ENCODE measurements around the gene EREG. TPM values are rescaled to one million over a fixed set of nuclear protein-coding genes. Genes with fewer than 3 reads are reported as not detected.

The EREG gene
- total RNA-seq, 4 donors from 2014 or later = 0.07 TPM; not detected in 3

GRCh38 chr4:74362347-74362746 lies 2.6 kb upstream of the EREG start:
- intact Hi-C loops (cut with DNase I; ENCODE audit: low total_unique reads) = no loop called here
- TF ChIP-seq POLR2A (IDR thresholded peaks at IDR 0.05) = no peak
- TF ChIP-seq CTCF (IDR thresholded peaks at IDR 0.05) = no peak
- H3K4me3 ChIP-seq = no peak overlapping the region
- H3K36me3 ChIP-seq = no peaks in the 10 kb centered on the region
- H3K27me3 ChIP-seq = peaks cover 0 to 13% of the 10 kb centered on the region in 2 donors
- H3K9me3 ChIP-seq = no peaks in the 10 kb centered on the region
- no peak for DNase-seq
- H3K4me1 ChIP-seq = no peaks in the 10 kb centered on the region
- H3K27ac ChIP-seq = no peak overlapping the region

DNA sequence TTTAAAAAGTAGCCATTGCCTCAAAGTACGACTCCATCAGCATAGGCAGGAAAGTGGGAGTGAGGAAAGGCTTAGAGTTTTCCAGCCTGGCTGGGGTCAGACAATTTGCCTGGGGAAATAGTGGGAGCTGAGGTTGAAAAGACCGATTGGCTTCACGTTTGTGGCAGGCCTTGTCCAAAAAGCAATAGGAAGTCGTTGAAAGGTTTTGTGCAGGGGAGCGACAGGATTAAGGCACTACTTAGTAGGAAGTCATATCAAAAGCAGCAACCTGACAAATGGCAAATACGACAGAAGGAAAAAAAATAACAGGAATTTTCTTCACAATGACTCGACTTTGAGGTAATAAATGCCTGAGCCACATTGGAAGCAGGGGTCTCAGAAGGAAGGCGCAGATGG lies 691 bp upstream of the EREG start:
- intact Hi-C loops (cut with DNase I; ENCODE audit: low total_unique reads) = no loop called here
- Histone ChIP-seq H3K4me1 (no peaks in the 10 kb centered on the region), H3K9me3 (no peaks in the 10 kb centered on the region), H3K36me3 (no peaks in the 10 kb centered on the region), H3K4me3 (no peak overlapping the region), H3K27ac (no peak overlapping the region), H3K27me3 (peaks cover 0 to 13% of the 10 kb centered on the region in 2 donors)
- no peak for TF ChIP-seq POLR2A (IDR thresholded peaks at IDR 0.05)
- TF ChIP-seq CTCF (IDR thresholded peaks at IDR 0.05) = no peak
- DNase-seq = no peak

DNA sequence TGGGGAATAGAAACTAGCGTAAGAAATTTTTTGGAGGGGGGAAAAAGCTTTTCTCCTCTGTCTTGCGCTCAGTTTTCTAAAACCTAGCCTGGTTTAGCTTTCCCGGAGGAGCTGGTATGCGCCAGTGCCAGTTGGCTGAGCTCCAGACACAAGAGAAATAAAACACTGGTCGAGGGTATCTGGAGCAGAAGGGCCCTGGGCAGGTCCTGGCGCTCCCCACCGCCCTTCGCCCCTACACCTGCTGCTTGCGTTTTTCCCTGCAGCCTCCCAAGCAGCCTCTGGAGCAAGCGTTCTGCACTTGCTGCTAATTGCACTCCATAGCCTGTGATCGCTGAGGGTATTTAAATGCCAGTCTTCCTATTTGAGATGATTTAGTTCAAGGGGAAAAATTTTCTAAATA lies 816 bp downstream of the EREG start:
- H3K4me3 ChIP-seq = no peak overlapping the region
- no peak overlapping the region for H3K27ac ChIP-seq
- no peaks in the 10 kb centered on the region for H3K4me1 ChIP-seq
- H3K27me3 ChIP-seq = peaks cover 0 to 13% of the 10 kb centered on the region in 2 donors
- intact Hi-C loops (cut with DNase I; ENCODE audit: low total_unique reads) = no loop called here
- DNase-seq = no peak
- H3K36me3 ChIP-seq = no peaks in the 10 kb centered on the region
- TF ChIP-seq POLR2A (IDR thresholded peaks at IDR 0.05) (no peak), CTCF (IDR thresholded peaks at IDR 0.05) (no peak)
- H3K9me3 ChIP-seq = no peaks in the 10 kb centered on the region

DNA sequence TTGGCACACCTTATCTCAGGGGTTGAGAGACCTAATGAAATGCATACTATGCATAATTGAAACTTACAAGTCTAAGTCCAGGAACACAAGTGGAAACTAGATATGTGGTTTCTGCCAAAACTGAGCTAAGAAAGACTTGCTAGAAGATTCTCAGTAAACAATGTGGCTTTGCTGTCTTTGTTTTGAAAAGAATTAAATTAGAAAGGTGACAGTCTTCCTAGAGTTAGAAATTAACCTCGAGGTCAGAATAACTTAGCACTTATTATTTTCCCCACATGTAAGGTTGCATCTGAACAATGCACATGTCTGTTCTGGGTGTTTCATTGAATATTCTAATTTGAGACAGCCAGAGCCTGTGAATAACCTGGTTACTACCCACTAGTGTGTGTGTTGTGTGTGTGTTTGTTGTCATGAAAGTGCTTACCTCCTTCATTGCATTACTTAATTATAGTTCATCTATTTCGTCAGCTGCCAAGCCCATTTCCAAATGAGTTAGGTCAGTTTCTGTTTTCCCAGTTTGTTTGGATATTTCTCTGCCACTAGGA lies 1.5 kb downstream of the EREG start:
- Histone ChIP-seq H3K36me3 (no peaks in the 10 kb centered on the region), H3K27ac (no peak overlapping the region), H3K27me3 (peaks cover 0 to 13% of the 10 kb centered on the region in 2 donors), H3K9me3 (no peaks in the 10 kb centered on the region), H3K4me3 (no peak overlapping the region), H3K4me1 (no peaks in the 10 kb centered on the region)
- DNase-seq = no peak
- intact Hi-C loops (cut with DNase I; ENCODE audit: low total_unique reads) = no loop called here
- no peak for TF ChIP-seq POLR2A (IDR thresholded peaks at IDR 0.05)
- TF ChIP-seq CTCF (IDR thresholded peaks at IDR 0.05) = no peak

DNA sequence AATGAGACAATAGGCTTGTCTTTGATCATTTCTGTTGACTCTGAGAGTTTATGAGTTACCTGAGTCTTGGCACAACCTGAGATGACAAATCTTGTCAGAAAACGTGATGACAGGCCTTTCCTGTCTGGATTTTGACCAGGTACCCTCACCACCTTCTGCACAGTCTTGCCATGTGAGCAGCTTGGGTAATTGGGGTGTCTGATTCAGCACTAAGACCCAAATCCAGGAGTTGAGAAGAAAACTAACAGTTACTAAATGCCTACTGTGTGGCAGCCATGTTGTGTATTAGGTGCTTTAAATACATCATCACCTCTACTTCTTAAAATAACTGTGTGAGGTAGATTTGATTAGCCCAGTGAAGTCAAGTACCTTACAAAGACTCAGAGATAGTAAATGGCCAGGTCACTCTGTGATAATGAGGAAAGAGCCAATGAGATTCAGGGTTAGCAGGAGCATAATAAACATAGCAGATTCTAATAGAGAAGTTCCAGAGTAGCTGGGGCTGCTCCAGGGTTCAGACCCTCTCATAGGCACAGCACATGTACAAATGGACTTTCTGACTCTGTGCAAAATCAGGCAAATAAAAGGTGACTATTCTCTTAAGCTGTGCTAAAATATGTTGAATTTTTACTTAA lies 2.8 kb downstream of the EREG start:
- no peak for DNase-seq
- TF ChIP-seq CTCF (IDR thresholded peaks at IDR 0.05) = no peak

More for the DNA sequence above, 2.8 kb downstream of the EREG start:
- H3K27ac ChIP-seq = no peak overlapping the region
- H3K36me3 ChIP-seq = no peaks in the 10 kb centered on the region
- H3K4me1 ChIP-seq = no peaks in the 10 kb centered on the region
- no peaks in the 10 kb centered on the region for H3K9me3 ChIP-seq
- H3K27me3 ChIP-seq = peaks cover 0 to 13% of the 10 kb centered on the region in 2 donors
- intact Hi-C loops (cut with DNase I; ENCODE audit: low total_unique reads) = no loop called here
- no peak overlapping the region for H3K4me3 ChIP-seq

All from uterus (tissue), 4 donors.